ENCODE results near the gene NAALADL2.

GRCh38 chr3:175070946-175071345 is 211.8 kb downstream of the NAALADL2 start:
- no peak for TF ChIP-seq POLR2A (IDR thresholded peaks at IDR 0.05)
- no peak for TF ChIP-seq CTCF (IDR thresholded peaks at IDR 0.05 in 4 of 5, conservative IDR thresholded peaks at IDR 0.05 in 1 of 5)

Measured in gastrocnemius medialis (tissue), 4 donors.